ENCODE results near the gene USP19.

Gene USP19

GRCh38 chr3:49098910-49099630, 21.6 kb downstream of the USP19 start:
- H3K4me3 ChIP-seq (ENCODE audit: low read length): no peak overlapping the region
- no peak for TF ChIP-seq ZNF274 (IDR thresholded peaks at IDR 0.05; ENCODE audit: low read depth, low read length)

GRCh38 chr3:49098429-49098828, 22.2 kb downstream of the USP19 start:
- H3K4me3 ChIP-seq (ENCODE audit: low read length): no peak overlapping the region
- TF ChIP-seq ZNF274 (IDR thresholded peaks at IDR 0.05; ENCODE audit: low read depth, low read length): no peak

- H3K4me3 ChIP-seq (ENCODE audit: low read length): peak within 1 kb of the TSS; percentile 77
- TF ChIP-seq ZNF274 (IDR thresholded peaks at IDR 0.05; ENCODE audit: low read depth, low read length): no peak
Observed at GRCh38 chr3:49093853-49094767, 26.5 kb downstream of the USP19 start, which contains the start of gene QRICH1. Gene QRICH1, minus strand, starts transcription at chr3:49094071. Its CDS starts 17,054 bp downstream, at chr3:49077017.

- peak overlapping the region; percentile 77 for H3K4me3 ChIP-seq (ENCODE audit: low read length)
- no peak for TF ChIP-seq ZNF274 (IDR thresholded peaks at IDR 0.05; ENCODE audit: low read depth, low read length)
Observed at GRCh38 chr3:49092938-49093852, 27.4 kb downstream of the USP19 start.

GRCh38 chr3:49081429-49081828, 39.2 kb downstream of the USP19 start:
- no peak overlapping the region for H3K4me3 ChIP-seq (ENCODE audit: low read length)
- TF ChIP-seq ZNF274 (IDR thresholded peaks at IDR 0.05; ENCODE audit: low read depth, low read length): no peak

GRCh38 chr3:49079270-49079669, 41.4 kb downstream of the USP19 start:
- TF ChIP-seq ZNF274 (IDR thresholded peaks at IDR 0.05; ENCODE audit: low read depth, low read length): no peak
- no peak overlapping the region for H3K4me3 ChIP-seq (ENCODE audit: low read length)

GRCh38 chr3:49076646-49077045, 44.0 kb downstream of the USP19 start:
- H3K4me3 ChIP-seq (ENCODE audit: low read length): no peak overlapping the region
- no peak for TF ChIP-seq ZNF274 (IDR thresholded peaks at IDR 0.05; ENCODE audit: low read depth, low read length)

- no peak overlapping the region for H3K4me3 ChIP-seq (ENCODE audit: low read length)
- no peak for TF ChIP-seq ZNF274 (IDR thresholded peaks at IDR 0.05; ENCODE audit: low read depth, low read length)
Observed at GRCh38 chr3:49076116-49076515, 44.5 kb downstream of the USP19 start.
